ENCODE data around the gene ZNF18.

The ZNF18 gene

DNA sequence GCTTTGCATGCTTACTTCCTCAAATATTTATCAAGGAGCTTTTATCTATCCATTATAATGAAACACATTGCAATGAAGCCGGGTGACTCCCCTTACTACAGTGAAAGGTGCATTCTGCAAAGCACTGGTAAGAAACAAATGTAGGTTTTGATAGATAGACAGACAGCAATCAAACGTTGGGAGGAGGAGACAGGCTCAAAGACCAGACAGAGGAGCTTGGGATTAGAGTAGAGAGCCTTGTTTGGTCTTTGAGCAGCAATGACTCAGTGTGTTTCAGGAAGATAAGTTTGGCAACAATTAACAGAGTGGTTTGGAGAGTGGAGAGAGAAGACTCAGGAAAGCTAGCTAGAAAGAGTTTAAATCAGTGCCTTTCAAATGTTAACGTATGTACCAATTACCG is 68.8 kb downstream of the ZNF18 start:
- H3K27me3 ChIP-seq (replicated peaks; ENCODE audit: control insufficient read depth, insufficient read depth, low read length), result no peaks in the 10 kb centered on the region
- TF ChIP-seq, protein P1, sequence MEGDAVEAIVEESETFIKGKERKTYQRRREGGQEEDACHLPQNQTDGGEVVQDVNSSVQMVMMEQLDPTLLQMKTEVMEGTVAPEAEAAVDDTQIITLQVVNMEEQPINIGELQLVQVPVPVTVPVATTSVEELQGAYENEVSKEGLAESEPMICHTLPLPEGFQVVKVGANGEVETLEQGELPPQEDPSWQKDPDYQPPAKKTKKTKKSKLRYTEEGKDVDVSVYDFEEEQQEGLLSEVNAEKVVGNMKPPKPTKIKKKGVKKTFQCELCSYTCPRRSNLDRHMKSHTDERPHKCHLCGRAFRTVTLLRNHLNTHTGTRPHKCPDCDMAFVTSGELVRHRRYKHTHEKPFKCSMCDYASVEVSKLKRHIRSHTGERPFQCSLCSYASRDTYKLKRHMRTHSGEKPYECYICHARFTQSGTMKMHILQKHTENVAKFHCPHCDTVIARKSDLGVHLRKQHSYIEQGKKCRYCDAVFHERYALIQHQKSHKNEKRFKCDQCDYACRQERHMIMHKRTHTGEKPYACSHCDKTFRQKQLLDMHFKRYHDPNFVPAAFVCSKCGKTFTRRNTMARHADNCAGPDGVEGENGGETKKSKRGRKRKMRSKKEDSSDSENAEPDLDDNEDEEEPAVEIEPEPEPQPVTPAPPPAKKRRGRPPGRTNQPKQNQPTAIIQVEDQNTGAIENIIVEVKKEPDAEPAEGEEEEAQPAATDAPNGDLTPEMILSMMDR (IDR thresholded peaks at IDR 0.05; ENCODE audit: insufficient read depth, low read length, poor library complexity, severe bottlenecking), result no peak

More for the DNA sequence above, 68.8 kb downstream of the ZNF18 start:
- no peak for DNase-seq (ENCODE audit: extremely low read depth, insufficient read length)
- no peak overlapping the region for H3K4me3 ChIP-seq (replicated peaks; ENCODE audit: low read depth, low read length)
- H3K36me3 ChIP-seq (ENCODE audit: control insufficient read depth, insufficient read depth, low read length), result no peaks in the 10 kb centered on the region

Data from GM06990 (cell line).